Mesenchymal stem cell (in vitro differentiated cells and primary cell): ENCODE measurements around the gene TOMT.
A peak's percentile ranks its signal among the peaks of the same experiment; 100 is the strongest.
"Not testable (repeated sequence)": the region's sequence is repeated elsewhere in the genome, so short reads cannot be mapped to it uniquely, and the experiment has no call there.

Experiments
- DNase-seq: peaks from one replicate; pipeline ENCODE4 v3.0.0-alpha.2; 2013
- H2AFZ ChIP-seq: one replicate; pipeline ENCODE4 v1.6.1; 2013; ENCODE audit warnings: low read depth, mild to moderate bottlenecking, control low read depth, inconsistent platforms, low read length, moderate library complexity
- H2AK5ac ChIP-seq: 2 replicates; pipeline ENCODE4 v1.6.1; 2013; ENCODE audit warnings: low read length, moderate library complexity, mild to moderate bottlenecking, inconsistent platforms; ENCODE audit not compliant: severe bottlenecking
- H2BK120ac ChIP-seq: one replicate; pipeline ENCODE4 v1.6.1; 2013; ENCODE audit warnings: low read depth, mild to moderate bottlenecking, inconsistent platforms, low read length, moderate library complexity
- H2BK12ac ChIP-seq, 2 experiments: one replicate each; pipeline ENCODE4 v1.6.1; 2013; ENCODE audit warnings: inconsistent platforms in 2 of 2, low read length in 2 of 2, mild to moderate bottlenecking in 2 of 2, moderate library complexity in 2 of 2, control low read depth in 1 of 2
- H2BK15ac ChIP-seq: one replicate; pipeline ENCODE4 v1.6.1; 2013; ENCODE audit warnings: mild to moderate bottlenecking, low read depth, inconsistent platforms; ENCODE audit not compliant: poor library complexity, severe bottlenecking
- H2BK5ac ChIP-seq: 2 replicates; pipeline ENCODE4 v1.6.1; 2013; ENCODE audit warnings: low read depth, mild to moderate bottlenecking, low read length, control low read depth, inconsistent platforms; ENCODE audit not compliant: poor library complexity, severe bottlenecking
- H3K14ac ChIP-seq, 2 experiments: one replicate each; pipeline ENCODE4 v1.6.1; 2013; ENCODE audit warnings: inconsistent platforms in 2 of 2, low read length in 2 of 2, control low read depth in 1 of 2, mild to moderate bottlenecking in 1 of 2, moderate library complexity in 1 of 2
- H3K18ac ChIP-seq, 2 experiments: one replicate each; pipeline ENCODE4 v1.6.1; 2013; ENCODE audit warnings: inconsistent platforms in 2 of 2, low read length in 2 of 2, control low read depth in 1 of 2, low read depth in 1 of 2, mild to moderate bottlenecking in 1 of 2
- H3K23ac ChIP-seq, 2 experiments: one replicate each; pipeline ENCODE4 v1.6.1; 2013; ENCODE audit warnings: inconsistent platforms in 2 of 2, low read length in 2 of 2, mild to moderate bottlenecking in 2 of 2, moderate library complexity in 2 of 2, control low read depth in 1 of 2
- H3K27ac ChIP-seq: 2 replicates; pipeline ENCODE4 v1.5.1; 2013; ENCODE audit warnings: mild to moderate bottlenecking, moderate library complexity, low read length, control low read depth, inconsistent platforms; ENCODE audit not compliant: poor library complexity, severe bottlenecking
- H3K27me3 ChIP-seq, 2 experiments: 2 replicates each; pipeline versions ENCODE4 v1.6.1 to v1.7.0; 2013; ENCODE audit warnings: low read length in 2 of 2, mild to moderate bottlenecking in 2 of 2, moderate library complexity in 2 of 2, control low read depth in 1 of 2, inconsistent platforms in 1 of 2; ENCODE audit not compliant: control insufficient read depth in 1 of 2, insufficient read depth in 1 of 2
- H3K36me3 ChIP-seq, 2 experiments: 2 replicates each; pipeline versions ENCODE4 v1.6.1 to v1.7.0; 2013; ENCODE audit warnings: low read length in 2 of 2, control low read depth in 1 of 2, inconsistent platforms in 1 of 2, low read depth in 1 of 2, mild to moderate bottlenecking in 1 of 2; ENCODE audit not compliant: insufficient read depth in 2 of 2, control insufficient read depth in 1 of 2
- H3K4ac ChIP-seq, 2 experiments: one replicate each; pipeline ENCODE4 v1.6.1; 2013; ENCODE audit warnings: inconsistent platforms in 2 of 2, low read length in 2 of 2, mild to moderate bottlenecking in 2 of 2, moderate library complexity in 2 of 2, control low read depth in 1 of 2, low read depth in 1 of 2
- H3K4me1 ChIP-seq: 2 replicates; pipeline ENCODE4 v1.6.1; 2013; ENCODE audit warnings: low read depth, low read length, control low read depth; ENCODE audit not compliant: control insufficient read depth, insufficient read depth
- H3K4me2 ChIP-seq: 2 replicates; pipeline ENCODE4 v1.6.1; 2013; ENCODE audit warnings: low read length, mild to moderate bottlenecking, inconsistent platforms; ENCODE audit not compliant: poor library complexity, severe bottlenecking
- H3K4me3 ChIP-seq, 2 experiments: 2 replicates each; pipeline versions ENCODE4 v1.5.1 to v1.7.0; 2013; ENCODE audit warnings: low read length in 2 of 2, mild to moderate bottlenecking in 2 of 2, control low read depth in 1 of 2, low read depth in 1 of 2; ENCODE audit not compliant: insufficient read depth in 1 of 2
- H3K79me1 ChIP-seq: replicated peaks from 2 replicates; pipeline ENCODE4 v1.6.1; 2013; ENCODE audit warnings: mild to moderate bottlenecking, control low read depth, low read length, inconsistent platforms; ENCODE audit not compliant: poor library complexity, severe bottlenecking
- H3K9ac ChIP-seq: 2 replicates; pipeline ENCODE4 v1.7.0; 2013; ENCODE audit warnings: mild to moderate bottlenecking, low read length, moderate library complexity
- H3K9me3 ChIP-seq: 2 replicates; pipeline ENCODE4 v1.7.0; 2013; ENCODE audit warnings: mild to moderate bottlenecking, low read length; ENCODE audit not compliant: control insufficient read depth
- H4K8ac ChIP-seq: one replicate; pipeline ENCODE4 v1.6.1; 2013; ENCODE audit warnings: inconsistent platforms, mild to moderate bottlenecking, low read length, moderate library complexity
- H4K91ac ChIP-seq: one replicate; pipeline ENCODE4 v1.6.1; 2013; ENCODE audit warnings: mild to moderate bottlenecking, low read length, inconsistent platforms
- WGBS: methylation state at CpG from one replicate; pipeline ENCODE4 v1.1.7; 2013; ENCODE audit warnings: mixed read lengths; 5-methylcytosine and 5-hydroxymethylcytosine counted together

Gene TOMT

DNA sequence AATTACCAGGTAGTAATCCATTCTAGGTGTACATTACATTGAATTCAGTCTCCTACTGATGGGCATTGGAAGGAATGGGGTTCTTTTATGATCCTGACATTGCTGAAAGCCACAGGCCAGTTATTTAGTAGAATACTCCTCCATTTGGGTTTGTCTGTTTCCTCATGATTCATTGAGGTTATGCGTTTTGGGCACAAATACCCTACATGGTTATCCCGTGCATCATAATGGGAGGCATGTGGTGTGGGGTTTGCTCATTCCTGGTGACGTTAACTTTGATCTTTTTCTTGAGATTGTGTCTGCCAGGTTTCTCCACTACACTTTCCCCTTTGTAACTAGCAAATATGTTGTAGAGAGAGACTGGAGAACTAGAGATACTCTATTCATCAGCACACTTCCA lies 35.3 kb downstream of the TOMT start:
- Histone ChIP-seq H3K14ac (no peak overlapping the region), H3K4me2 (no peak overlapping the region), H3K9ac (peak overlapping the region; percentile 61), H3K23ac (no peak overlapping the region), H2BK120ac (no peak overlapping the region), H3K27ac (no peak overlapping the region), H3K9me3 (peaks cover 4% of the 10 kb centered on the region), H2AFZ (no peak overlapping the region), H3K18ac (no peak overlapping the region), H3K4me1 (peaks cover 2% of the 10 kb centered on the region), H3K36me3 (peaks cover 0 to 11% of the 10 kb centered on the region in 2 experiments), H3K27me3 (no peaks in the 10 kb centered on the region), H3K79me1 (no peaks in the 10 kb centered on the region), H2BK15ac (no peak overlapping the region), H3K4me3 (peak overlapping the region in 1 of 2 experiments; percentile 29), H3K4ac (no peak overlapping the region), H2BK5ac (no peak overlapping the region), H2AK5ac (no peak overlapping the region), H2BK12ac (no peak overlapping the region), H4K8ac (no peak overlapping the region), H4K91ac (no peak overlapping the region)
- peak; percentile 27 for DNase-seq
- WGBS = 53% methylated on average over 2 of the region's 3 CpGs

DNA sequence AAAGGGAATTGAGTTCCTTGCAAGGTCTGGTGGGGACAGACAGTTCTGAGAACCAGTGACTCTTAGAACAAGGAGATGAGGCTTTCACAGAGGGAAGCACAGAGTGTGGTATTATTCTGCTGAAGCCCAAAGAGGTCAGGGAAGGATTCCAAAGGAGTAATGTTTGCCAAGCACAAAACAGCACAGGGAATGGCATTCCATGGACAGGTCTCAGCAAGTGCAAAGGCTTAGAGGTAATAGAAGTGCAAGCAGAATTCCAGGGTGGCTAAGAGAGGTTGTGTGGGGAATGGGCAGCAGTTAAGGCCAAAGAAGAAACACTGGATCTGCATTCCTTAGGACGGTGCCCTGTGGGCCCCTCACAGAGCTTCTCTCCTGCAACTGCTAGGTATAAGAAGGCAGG lies 36.4 kb downstream of the TOMT start:
- H3K27me3 ChIP-seq, H3K27ac ChIP-seq, H2AFZ ChIP-seq, H2BK5ac ChIP-seq, H3K79me1 ChIP-seq, H3K18ac ChIP-seq, H2BK12ac ChIP-seq, H3K4ac ChIP-seq, H2AK5ac ChIP-seq, H2BK120ac ChIP-seq, H4K91ac ChIP-seq, H3K14ac ChIP-seq, H3K4me2 ChIP-seq, DNase-seq, H3K4me3 ChIP-seq, H2BK15ac ChIP-seq, H3K36me3 ChIP-seq, H4K8ac ChIP-seq, H3K9me3 ChIP-seq, H3K23ac ChIP-seq, H3K4me1 ChIP-seq: not testable (repeated sequence)
- WGBS = no CpG with 5 or more reads among the region's 1 CpG
- peak overlapping the region; percentile 61 for H3K9ac ChIP-seq

DNA sequence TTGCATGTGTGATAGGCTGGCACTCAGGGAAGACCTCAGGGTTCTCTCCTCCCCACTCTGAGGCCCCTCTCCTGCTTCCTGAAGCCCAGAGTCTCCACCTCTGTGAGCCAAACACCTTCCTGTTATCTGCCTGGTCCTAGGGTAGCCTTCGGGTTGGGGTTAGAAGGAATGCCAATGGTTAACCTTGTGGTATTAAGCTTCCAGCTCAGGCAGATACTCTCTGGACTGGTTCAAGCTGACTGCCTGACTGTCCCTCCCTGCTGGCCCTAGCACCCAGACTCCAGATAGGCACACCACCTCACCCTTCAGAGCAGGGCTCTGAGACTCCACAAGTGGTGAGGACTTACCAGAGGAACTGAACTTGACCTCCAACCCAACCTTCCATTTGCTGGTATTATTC lies 36.8 kb downstream of the TOMT start:
- H2BK5ac ChIP-seq, H3K9me3 ChIP-seq, H2AFZ ChIP-seq, H2BK120ac ChIP-seq, DNase-seq, H3K4me3 ChIP-seq, H2BK12ac ChIP-seq, H3K79me1 ChIP-seq, H2BK15ac ChIP-seq, H3K14ac ChIP-seq, H3K36me3 ChIP-seq, H3K9ac ChIP-seq, H3K27ac ChIP-seq, H4K8ac ChIP-seq, H4K91ac ChIP-seq, H3K23ac ChIP-seq, H3K27me3 ChIP-seq, H3K18ac ChIP-seq, H2AK5ac ChIP-seq, H3K4ac ChIP-seq, H3K4me2 ChIP-seq, H3K4me1 ChIP-seq: not testable (repeated sequence)
- WGBS = no CpG with 5 or more reads among the region's 1 CpG

DNA sequence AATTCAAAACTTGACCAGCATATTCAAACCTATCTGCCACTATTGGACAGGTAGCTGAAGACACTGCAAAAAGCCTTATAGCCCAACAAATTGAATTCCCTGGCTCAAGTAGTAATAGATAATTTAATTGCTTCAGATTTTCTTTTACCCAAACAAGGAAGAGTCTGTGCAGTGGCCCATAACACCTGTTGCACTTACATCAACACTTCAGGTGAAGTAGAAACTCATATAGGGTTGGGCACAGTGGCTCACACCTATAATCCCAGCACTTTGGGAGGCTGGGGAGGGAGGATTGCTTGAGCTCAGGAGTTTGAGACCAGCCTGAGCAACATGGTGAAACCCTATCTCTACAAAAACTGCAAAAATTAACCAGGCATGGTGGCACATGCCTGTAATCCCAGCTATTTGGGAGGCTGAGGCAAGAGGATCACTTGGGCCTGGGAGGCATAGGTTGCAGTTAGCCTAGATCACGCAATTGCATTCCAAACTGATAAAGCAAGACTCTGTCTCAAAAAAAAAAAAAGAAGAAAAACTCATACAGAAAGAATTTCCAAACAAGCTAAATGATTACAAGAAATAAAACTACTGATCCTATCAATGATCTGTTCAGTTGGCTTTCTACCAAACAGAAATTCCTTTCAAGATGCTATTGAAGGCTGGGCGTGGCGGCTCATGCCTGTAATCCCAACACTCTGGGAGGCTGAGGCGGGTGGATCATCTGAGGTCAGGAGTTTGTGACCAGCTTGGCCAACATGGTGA lies 39.3 kb downstream of the TOMT start:
- H3K79me1 ChIP-seq = no peaks in the 10 kb centered on the region
- H3K18ac ChIP-seq = no peak overlapping the region
- no peak overlapping the region for H3K23ac ChIP-seq
- peak overlapping the region; percentile 53 for H3K27ac ChIP-seq
- no peaks in the 10 kb centered on the region for H3K9me3 ChIP-seq
- H3K36me3 ChIP-seq = no peaks in the 10 kb centered on the region
- H3K4me2 ChIP-seq = no peak overlapping the region
- H2BK12ac ChIP-seq = no peak overlapping the region
- H2AFZ ChIP-seq = no peak overlapping the region
- H4K91ac ChIP-seq = no peak overlapping the region
- H4K8ac ChIP-seq = no peak overlapping the region
- no peak overlapping the region for H2BK120ac ChIP-seq
- no peak overlapping the region for H3K14ac ChIP-seq
- peak; percentile 44 for DNase-seq
- peak overlapping the region; percentile 66 for H3K9ac ChIP-seq
- H2AK5ac ChIP-seq = no peak overlapping the region
- no peak overlapping the region for H2BK5ac ChIP-seq
- H2BK15ac ChIP-seq = no peak overlapping the region
- H3K4ac ChIP-seq = no peak overlapping the region
- no peaks in the 10 kb centered on the region for H3K27me3 ChIP-seq
- 87% methylated on average over 4 of the region's 4 CpGs for WGBS
- H3K4me3 ChIP-seq = no peak overlapping the region
- H3K4me1 ChIP-seq = no peaks in the 10 kb centered on the region
